ENCODE results near the gene STIM2.

GRCh38 chr4:26823583-26823982 lies 37.1 kb upstream of the STIM2 start:
- TF ChIP-seq CTCF (conservative IDR thresholded peaks at IDR 0.05 in 1 of 2, IDR thresholded peaks at IDR 0.05 in 1 of 2; ENCODE audit: low read depth in 1 of 2, low read length in 2 of 2): no peak
- TF ChIP-seq EZH2 (IDR thresholded peaks at IDR 0.05; ENCODE audit: low read length, missing control alignments): no peak
